ENCODE results near the gene KYAT1.

DNA sequence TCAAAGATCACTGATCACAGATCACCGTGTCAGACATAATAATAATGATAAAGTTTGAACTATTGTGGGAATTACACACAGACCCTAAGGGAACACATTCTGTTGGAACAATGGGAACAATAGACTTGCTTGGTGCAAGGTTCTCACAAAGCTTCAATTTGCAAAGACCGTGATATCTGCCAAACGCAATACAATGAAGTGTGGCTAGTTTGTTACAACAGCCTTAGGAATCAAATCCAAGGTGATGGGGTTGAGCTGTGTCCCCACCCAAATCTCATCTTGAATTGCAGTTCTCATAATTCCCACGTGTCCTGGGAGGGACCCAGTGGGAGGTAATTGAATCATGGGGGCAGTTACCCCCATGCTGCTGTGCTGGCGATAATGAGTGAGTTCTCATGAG, 20.8 kb downstream of the KYAT1 start:
- TF ChIP-seq, protein P1, sequence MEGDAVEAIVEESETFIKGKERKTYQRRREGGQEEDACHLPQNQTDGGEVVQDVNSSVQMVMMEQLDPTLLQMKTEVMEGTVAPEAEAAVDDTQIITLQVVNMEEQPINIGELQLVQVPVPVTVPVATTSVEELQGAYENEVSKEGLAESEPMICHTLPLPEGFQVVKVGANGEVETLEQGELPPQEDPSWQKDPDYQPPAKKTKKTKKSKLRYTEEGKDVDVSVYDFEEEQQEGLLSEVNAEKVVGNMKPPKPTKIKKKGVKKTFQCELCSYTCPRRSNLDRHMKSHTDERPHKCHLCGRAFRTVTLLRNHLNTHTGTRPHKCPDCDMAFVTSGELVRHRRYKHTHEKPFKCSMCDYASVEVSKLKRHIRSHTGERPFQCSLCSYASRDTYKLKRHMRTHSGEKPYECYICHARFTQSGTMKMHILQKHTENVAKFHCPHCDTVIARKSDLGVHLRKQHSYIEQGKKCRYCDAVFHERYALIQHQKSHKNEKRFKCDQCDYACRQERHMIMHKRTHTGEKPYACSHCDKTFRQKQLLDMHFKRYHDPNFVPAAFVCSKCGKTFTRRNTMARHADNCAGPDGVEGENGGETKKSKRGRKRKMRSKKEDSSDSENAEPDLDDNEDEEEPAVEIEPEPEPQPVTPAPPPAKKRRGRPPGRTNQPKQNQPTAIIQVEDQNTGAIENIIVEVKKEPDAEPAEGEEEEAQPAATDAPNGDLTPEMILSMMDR (IDR thresholded peaks at IDR 0.05 in 4 of 5, conservative IDR thresholded peaks at IDR 0.05 in 1 of 5) = no peak
- TF ChIP-seq POLR2A (IDR thresholded peaks at IDR 0.05) = no peak
